ENCODE data around the gene TOR1A. TPM values are rescaled to one million over a fixed set of nuclear protein-coding genes. Genes with fewer than 3 reads are reported as not detected.

The TOR1A gene
- total RNA-seq, result 10 to 100 TPM; 54.6 to 56.9 TPM

- DNase-seq, result peak; percentile 95
- Mint-ChIP-seq H3K4me1 (peaks cover 15% of the 10 kb centered on the region), H3K27me3 (no peaks in the 10 kb centered on the region), H3K4me3 (peak within 1 kb of the TSS; percentile 82), H3K9me3 (no peaks in the 10 kb centered on the region), H3K27ac (peak within 1 kb of the TSS; percentile 76), H3K36me3 (ENCODE audit: low read depth) (peaks cover 40% of the 10 kb centered on the region)
- ChIA-PET POLR2A (interaction anchor here (0.6 to 5.5 kb wide), 11 partner anchors 10 to 304 kb away, joined by 3 to 50 read pairs (median 4); partner anchors contain the start of genes C9orf78, TOR1B and USP20), CTCF (interaction anchor here (0.6 kb wide), 1 partner anchor 108 kb away, joined by 4 read pairs; no protein-coding TSS in a partner anchor)
These were observed at the start of gene TOR1A for GRCh38 chr9:129823935-129824601. Gene TOR1A (minus strand): TSS chr9:129824136. CDS start chr9:129824085, 51 bp downstream.

GRCh38 chr9:129871046-129871445 is 47.1 kb upstream of the TOR1A start:
- Mint-ChIP-seq H3K27me3 (no peaks in the 10 kb centered on the region), H3K4me3 (no peak overlapping the region), H3K36me3 (ENCODE audit: low read depth) (peaks cover 69% of the 10 kb centered on the region), H3K9me3 (no peaks in the 10 kb centered on the region), H3K4me1 (peaks cover 70% of the 10 kb centered on the region), H3K27ac (peak overlapping the region; percentile 89)
- POLR2A ChIA-PET, result interaction anchor here (12.5 kb wide), 2 partner anchors 18 to 35 kb away, joined by 145 to 301 read pairs; partner anchors contain the start of genes C9orf78 and USP20
- no peak for DNase-seq
- CTCF ChIA-PET, result no interaction called here

GRCh38 chr9:129869585-129870501 is 45.9 kb upstream of the TOR1A start:
- Mint-ChIP-seq H3K27me3 (no peaks in the 10 kb centered on the region), H3K36me3 (ENCODE audit: low read depth) (peaks cover 74% of the 10 kb centered on the region), H3K9me3 (no peaks in the 10 kb centered on the region), H3K4me3 (peak overlapping the region; percentile 62), H3K27ac (peak overlapping the region; percentile 89), H3K4me1 (peaks cover 76% of the 10 kb centered on the region)
- CTCF ChIA-PET, result interaction anchor here (0.8 to 3.4 kb wide), 3 partner anchors 15 to 168 kb away, joined by 3 to 13 read pairs (median 3); no protein-coding TSS in a partner anchor
- no peak for DNase-seq
- POLR2A ChIA-PET, result interaction anchor here (0.6 to 12.5 kb wide), 15 partner anchors 9 to 184 kb away, joined by 3 to 301 read pairs (median 5); partner anchors contain the start of genes C9orf78, FNBP1, GPR107 and USP20

GRCh38 chr9:129868872-129869486 is 45.0 kb upstream of the TOR1A start:
- H3K9me3 Mint-ChIP-seq, result no peaks in the 10 kb centered on the region
- ChIA-PET POLR2A (interaction anchor here (0.6 to 12.5 kb wide), 22 partner anchors 7 to 188 kb away, joined by 3 to 301 read pairs (median 4); partner anchors contain the start of genes C9orf78, FNBP1, GPR107 and USP20), CTCF (interaction anchor here (0.8 to 3.4 kb wide), 3 partner anchors 16 to 169 kb away, joined by 3 to 13 read pairs (median 3); no protein-coding TSS in a partner anchor)
- no peaks in the 10 kb centered on the region for H3K27me3 Mint-ChIP-seq
- peaks cover 72% of the 10 kb centered on the region for H3K36me3 Mint-ChIP-seq (ENCODE audit: low read depth)
- peak overlapping the region; percentile 89 for H3K27ac Mint-ChIP-seq
- H3K4me1 Mint-ChIP-seq, result peaks cover 84% of the 10 kb centered on the region
- H3K4me3 Mint-ChIP-seq, result peak overlapping the region; percentile 62
- DNase-seq, result peak; percentile 96

- ChIA-PET POLR2A (interaction anchor here (0.6 to 12.5 kb wide), 17 partner anchors 8 to 189 kb away, joined by 3 to 301 read pairs (median 4); partner anchors contain the start of genes C9orf78, FNBP1, GPR107 and TOR1A), CTCF (interaction anchor here (1.9 to 3.4 kb wide), 2 partner anchors 17 to 18 kb away, joined by 3 to 13 read pairs; no protein-coding TSS in a partner anchor)
- no peak for DNase-seq
- Mint-ChIP-seq H3K9me3 (no peaks in the 10 kb centered on the region), H3K36me3 (ENCODE audit: low read depth) (peaks cover 72% of the 10 kb centered on the region), H3K27ac (peak overlapping the region; percentile 89), H3K4me1 (peaks cover 87% of the 10 kb centered on the region), H3K4me3 (peak overlapping the region; percentile 62), H3K27me3 (no peaks in the 10 kb centered on the region)
These were observed 44.3 kb upstream of the TOR1A start for GRCh38 chr9:129868023-129868871.

GRCh38 chr9:129867136-129868022 is 43.4 kb upstream of the TOR1A start:
- no peaks in the 10 kb centered on the region for H3K9me3 Mint-ChIP-seq
- DNase-seq, result no peak
- peaks cover 91% of the 10 kb centered on the region for H3K4me1 Mint-ChIP-seq
- ChIA-PET CTCF (interaction anchor here (0.6 to 3.4 kb wide), 2 partner anchors 18 to 110 kb away, joined by 3 to 13 read pairs; no protein-coding TSS in a partner anchor), POLR2A (interaction anchor here (1.0 to 12.5 kb wide), 9 partner anchors 21 to 186 kb away, joined by 3 to 301 read pairs (median 4); partner anchors contain the start of genes C9orf78, FNBP1, GPR107 and TOR1A)
- H3K27me3 Mint-ChIP-seq, result no peaks in the 10 kb centered on the region
- peaks cover 71% of the 10 kb centered on the region for H3K36me3 Mint-ChIP-seq (ENCODE audit: low read depth)
- H3K27ac Mint-ChIP-seq, result peak overlapping the region; percentile 84
- H3K4me3 Mint-ChIP-seq, result peak overlapping the region; percentile 30

GRCh38 chr9:129866394-129867135 is 42.6 kb upstream of the TOR1A start:
- DNase-seq, result no peak
- H3K27me3 Mint-ChIP-seq, result no peaks in the 10 kb centered on the region
- H3K4me1 Mint-ChIP-seq, result peaks cover 93% of the 10 kb centered on the region
- H3K4me3 Mint-ChIP-seq, result no peak overlapping the region
- CTCF ChIA-PET, result no interaction called here
- POLR2A ChIA-PET, result interaction anchor here (0.6 to 12.5 kb wide), 5 partner anchors 22 to 187 kb away, joined by 3 to 301 read pairs (median 4); partner anchors contain the start of genes C9orf78, FNBP1, GPR107 and USP20
- H3K27ac Mint-ChIP-seq, result peak overlapping the region; percentile 84
- H3K9me3 Mint-ChIP-seq, result no peaks in the 10 kb centered on the region
- H3K36me3 Mint-ChIP-seq (ENCODE audit: low read depth), result peaks cover 72% of the 10 kb centered on the region

GRCh38 chr9:129865668-129866320 is 41.9 kb upstream of the TOR1A start:
- CTCF ChIA-PET, result interaction anchor here (0.8 to 2.0 kb wide), 4 partner anchors 19 to 177 kb away, joined by 3 to 15 read pairs (median 4); partner anchors contain the start of gene FNBP1
- no peak for DNase-seq
- H3K4me1 Mint-ChIP-seq, result peaks cover 93% of the 10 kb centered on the region

GRCh38 chr9:129864991-129865647 is 41.2 kb upstream of the TOR1A start:
- peak overlapping the region; percentile 90 for H3K27ac Mint-ChIP-seq
- no peaks in the 10 kb centered on the region for H3K9me3 Mint-ChIP-seq
- peaks cover 71% of the 10 kb centered on the region for H3K36me3 Mint-ChIP-seq (ENCODE audit: low read depth)
- no peak for DNase-seq
- no peaks in the 10 kb centered on the region for H3K27me3 Mint-ChIP-seq
- ChIA-PET CTCF (interaction anchor here (0.7 to 2.0 kb wide), 7 partner anchors 20 to 178 kb away, joined by 3 to 15 read pairs (median 3); partner anchors contain the start of gene FNBP1), POLR2A (interaction anchor here (0.6 to 12.5 kb wide), 8 partner anchors 12 to 681 kb away, joined by 3 to 301 read pairs (median 4); partner anchors contain the start of genes C9orf78 and USP20)
- H3K4me3 Mint-ChIP-seq, result no peak overlapping the region
- H3K4me1 Mint-ChIP-seq, result peaks cover 91% of the 10 kb centered on the region

More at GRCh38 chr9:129865668-129866320, 41.9 kb upstream of the TOR1A start:
- H3K4me3 Mint-ChIP-seq, result peak overlapping the region; percentile 30
- no peaks in the 10 kb centered on the region for H3K9me3 Mint-ChIP-seq
- no peaks in the 10 kb centered on the region for H3K27me3 Mint-ChIP-seq
- H3K36me3 Mint-ChIP-seq (ENCODE audit: low read depth), result peaks cover 73% of the 10 kb centered on the region
- H3K27ac Mint-ChIP-seq, result peak overlapping the region; percentile 90
- POLR2A ChIA-PET, result interaction anchor here (0.6 to 12.5 kb wide), 9 partner anchors 11 to 682 kb away, joined by 3 to 301 read pairs (median 4); partner anchors contain the start of genes C9orf78, GPR107 and USP20

Data from activated CD4-positive, alpha-beta memory T cell treated with anti-CD3 and anti-CD28 coated beads, Interleukin-2, amount 10 ng/mL, durations not matched to agents 7 days and 5 days (primary cell).